Umbilical cord (tissue), 2 donors: ENCODE results near the gene TRAPPC1. TPM values are rescaled to one million over a fixed set of nuclear protein-coding genes. Genes with fewer than 3 reads are reported as not detected.

Source experiments
- DNase-seq: peaks from one replicate; pipeline ENCODE4 v3.0.0-alpha.2; 2015; ENCODE audit warnings: low spot score
- total RNA-seq: library from RNA; depleted of rRNA; stranded (reverse); fragments of >200 nt; gene quantifications from one replicate; pipeline ENCODE4 v1.2.3, GENCODE V29; 2014; ENCODE audit warnings: low replicate concordance; ENCODE audit not compliant: insufficient read depth

The TRAPPC1 gene
- total RNA-seq, 1 donor from 2014 or later = 3.6 TPM

- no peak for DNase-seq
These were observed 9.0 kb upstream of the TRAPPC1 start for GRCh38 chr17:7940743-7941142.

- DNase-seq = no peak
These were observed 8.3 kb upstream of the TRAPPC1 start for GRCh38 chr17:7940034-7940433.

GRCh38 chr17:7935859-7936258 is 4.1 kb upstream of the TRAPPC1 start:
- DNase-seq = no peak

GRCh38 chr17:7932949-7933348 is 1.2 kb upstream of the TRAPPC1 start:
- DNase-seq = peak; percentile 56

- no peak for DNase-seq
These were observed 741 bp upstream of the TRAPPC1 start for GRCh38 chr17:7932483-7932891.

- DNase-seq = no peak
These were observed 710 bp downstream of the TRAPPC1 start for GRCh38 chr17:7930841-7931631.

GRCh38 chr17:7929158-7930023 is 2.4 kb downstream of the TRAPPC1 start, which contains the start of gene KCNAB3:
TSS of gene KCNAB3 (minus strand) at chr17:7929856. CDS start at chr17:7929435, 421 bp downstream.
- DNase-seq = peak; percentile 84

- DNase-seq = no peak
These were observed 4.2 kb downstream of the TRAPPC1 start for GRCh38 chr17:7927596-7927995.

GRCh38 chr17:7922845-7923628 is 8.7 kb downstream of the TRAPPC1 start:
- DNase-seq = peak; percentile 89

- DNase-seq = no peak
These were observed 9.4 kb downstream of the TRAPPC1 start for GRCh38 chr17:7922269-7922844.

- DNase-seq = peak; percentile 18
These were observed 14.9 kb downstream of the TRAPPC1 start for GRCh38 chr17:7916808-7917207.

GRCh38 chr17:7916385-7916682 is 15.4 kb downstream of the TRAPPC1 start:
- no peak for DNase-seq

- peak; percentile 98 for DNase-seq
These were observed 15.9 kb downstream of the TRAPPC1 start, which contains the start of gene RNF227 for GRCh38 chr17:7915611-7916384. TSS of gene RNF227 (minus strand) at chr17:7916289. CDS start at chr17:7916195, 94 bp downstream.

GRCh38 chr17:7915179-7915610 is 16.6 kb downstream of the TRAPPC1 start:
- DNase-seq = no peak

GRCh38 chr17:7912927-7913524 is 18.7 kb downstream of the TRAPPC1 start:
- peak; percentile 84 for DNase-seq

- no peak for DNase-seq
These were observed 20.6 kb downstream of the TRAPPC1 start for GRCh38 chr17:7911116-7911515.

- DNase-seq = no peak
These were observed 21.0 kb downstream of the TRAPPC1 start for GRCh38 chr17:7910711-7911110.

GRCh38 chr17:7910281-7910680 is 21.5 kb downstream of the TRAPPC1 start:
- no peak for DNase-seq

- DNase-seq = no peak
These were observed 22.7 kb downstream of the TRAPPC1 start for GRCh38 chr17:7909089-7909488.
